ENCODE data around the gene TSPAN31.
"Not testable (repeated sequence)": the region's sequence is repeated elsewhere in the genome, so short reads cannot be mapped to it uniquely, and the experiment has no call there.

Gene TSPAN31

GRCh38 chr12:57744777-57745484 lies at the start of gene TSPAN31:
Gene TSPAN31, plus strand, starts transcription at chr12:57745039. Its CDS starts 116 bp downstream, at chr12:57745155.
- DNase-seq (ENCODE audit: low read depth) = peak; percentile 90

GRCh38 chr12:57695770-57696432 lies 48.9 kb upstream of the TSPAN31 start:
- DNase-seq (ENCODE audit: low read depth) = no peak

GRCh38 chr12:57697076-57697475 lies 47.8 kb upstream of the TSPAN31 start:
- DNase-seq (ENCODE audit: low read depth) = no peak

- DNase-seq (ENCODE audit: low read depth) = no peak
These were observed 46.4 kb upstream of the TSPAN31 start for GRCh38 chr12:57698414-57698813.

GRCh38 chr12:57700317-57700716 lies 44.5 kb upstream of the TSPAN31 start:
- DNase-seq (ENCODE audit: low read depth) = no peak

- DNase-seq (ENCODE audit: low read depth) = no peak
These were observed 37.6 kb upstream of the TSPAN31 start for GRCh38 chr12:57707250-57707649.

GRCh38 chr12:57708296-57708695 lies 36.5 kb upstream of the TSPAN31 start:
- no peak for DNase-seq (ENCODE audit: low read depth)

GRCh38 chr12:57712701-57713100 lies 32.1 kb upstream of the TSPAN31 start:
- no peak for DNase-seq (ENCODE audit: low read depth)

- no peak for DNase-seq (ENCODE audit: low read depth)
These were observed 31.6 kb upstream of the TSPAN31 start for GRCh38 chr12:57713209-57713608.

- not testable (repeated sequence) for DNase-seq (ENCODE audit: low read depth)
These were observed 29.6 kb upstream of the TSPAN31 start for GRCh38 chr12:57715036-57715748.

GRCh38 chr12:57715786-57716185 lies 29.1 kb upstream of the TSPAN31 start:
- no peak for DNase-seq (ENCODE audit: low read depth)

- no peak for DNase-seq (ENCODE audit: low read depth)
These were observed 28.5 kb upstream of the TSPAN31 start for GRCh38 chr12:57716305-57716704.

- no peak for DNase-seq (ENCODE audit: low read depth)
These were observed 27.7 kb upstream of the TSPAN31 start for GRCh38 chr12:57717131-57717530.

GRCh38 chr12:57717846-57718640 lies 26.8 kb upstream of the TSPAN31 start:
- no peak for DNase-seq (ENCODE audit: low read depth)

- DNase-seq (ENCODE audit: low read depth) = no peak
These were observed 26.0 kb upstream of the TSPAN31 start for GRCh38 chr12:57718641-57719528.

- no peak for DNase-seq (ENCODE audit: low read depth)
These were observed 24.8 kb upstream of the TSPAN31 start for GRCh38 chr12:57719777-57720605.

GRCh38 chr12:57720606-57721595 lies 23.9 kb upstream of the TSPAN31 start:
- no peak for DNase-seq (ENCODE audit: low read depth)

GRCh38 chr12:57721846-57722608 lies 22.8 kb upstream of the TSPAN31 start:
- not testable (repeated sequence) for DNase-seq (ENCODE audit: low read depth)
